Measurements from ENCODE around the gene SCG5. TPM values are rescaled to one million over a fixed set of nuclear protein-coding genes. Genes with fewer than 3 reads are reported as not detected.
A peak's percentile ranks its signal among the peaks of the same experiment; 100 is the strongest.

The SCG5 gene
- polyA plus RNA-seq, 1 experiment, result 44.4 TPM

DNA sequence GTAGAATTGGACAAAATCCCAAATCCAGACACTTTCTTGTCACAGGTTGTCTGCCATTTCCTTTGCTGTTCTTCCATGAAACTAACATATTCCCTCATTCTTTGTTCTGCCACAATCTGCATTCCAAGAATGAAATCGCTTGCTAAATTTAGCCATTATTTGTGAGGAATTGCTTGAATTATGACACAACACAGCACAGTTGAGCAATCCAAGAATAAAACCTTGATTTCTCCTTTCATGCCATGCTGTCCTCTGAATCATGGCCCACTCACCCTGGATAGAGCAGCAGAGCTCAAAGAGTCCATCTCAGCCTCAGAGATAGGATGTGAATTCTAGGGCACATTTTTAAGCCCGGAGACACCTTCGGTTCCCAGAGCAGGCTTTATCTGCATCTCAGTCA is 41.1 kb downstream of the SCG5 start:
- Histone ChIP-seq H3K4me3 (ENCODE audit: low read depth, low read length) (no peak overlapping the region), H3K27me3 (ENCODE audit: control insufficient read depth, insufficient read depth, low read length) (no peaks in the 10 kb centered on the region), H3K9me3 (ENCODE audit: control insufficient read depth, insufficient read depth, low read length) (no peaks in the 10 kb centered on the region), H3K27ac (ENCODE audit: low read depth, low read length) (peak overlapping the region; percentile 72)
- ChIA-PET CTCF (interaction anchor here (0.5 to 3.2 kb wide), 4 partner anchors 20 to 297 kb away, joined by 3 to 14 read pairs (median 4); no protein-coding TSS in a partner anchor), POLR2A (interaction anchor here (0.7 to 1.2 kb wide), 3 partner anchors 23 to 33 kb away, joined by 3 to 7 read pairs (median 5); no protein-coding TSS in a partner anchor)
- TF ChIP-seq, protein P1, sequence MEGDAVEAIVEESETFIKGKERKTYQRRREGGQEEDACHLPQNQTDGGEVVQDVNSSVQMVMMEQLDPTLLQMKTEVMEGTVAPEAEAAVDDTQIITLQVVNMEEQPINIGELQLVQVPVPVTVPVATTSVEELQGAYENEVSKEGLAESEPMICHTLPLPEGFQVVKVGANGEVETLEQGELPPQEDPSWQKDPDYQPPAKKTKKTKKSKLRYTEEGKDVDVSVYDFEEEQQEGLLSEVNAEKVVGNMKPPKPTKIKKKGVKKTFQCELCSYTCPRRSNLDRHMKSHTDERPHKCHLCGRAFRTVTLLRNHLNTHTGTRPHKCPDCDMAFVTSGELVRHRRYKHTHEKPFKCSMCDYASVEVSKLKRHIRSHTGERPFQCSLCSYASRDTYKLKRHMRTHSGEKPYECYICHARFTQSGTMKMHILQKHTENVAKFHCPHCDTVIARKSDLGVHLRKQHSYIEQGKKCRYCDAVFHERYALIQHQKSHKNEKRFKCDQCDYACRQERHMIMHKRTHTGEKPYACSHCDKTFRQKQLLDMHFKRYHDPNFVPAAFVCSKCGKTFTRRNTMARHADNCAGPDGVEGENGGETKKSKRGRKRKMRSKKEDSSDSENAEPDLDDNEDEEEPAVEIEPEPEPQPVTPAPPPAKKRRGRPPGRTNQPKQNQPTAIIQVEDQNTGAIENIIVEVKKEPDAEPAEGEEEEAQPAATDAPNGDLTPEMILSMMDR (IDR thresholded peaks at IDR 0.05; ENCODE audit: low read depth, low read length), result no peak
- DNase-seq (ENCODE audit: low read depth, low spot score), result peak; percentile 82

DNA sequence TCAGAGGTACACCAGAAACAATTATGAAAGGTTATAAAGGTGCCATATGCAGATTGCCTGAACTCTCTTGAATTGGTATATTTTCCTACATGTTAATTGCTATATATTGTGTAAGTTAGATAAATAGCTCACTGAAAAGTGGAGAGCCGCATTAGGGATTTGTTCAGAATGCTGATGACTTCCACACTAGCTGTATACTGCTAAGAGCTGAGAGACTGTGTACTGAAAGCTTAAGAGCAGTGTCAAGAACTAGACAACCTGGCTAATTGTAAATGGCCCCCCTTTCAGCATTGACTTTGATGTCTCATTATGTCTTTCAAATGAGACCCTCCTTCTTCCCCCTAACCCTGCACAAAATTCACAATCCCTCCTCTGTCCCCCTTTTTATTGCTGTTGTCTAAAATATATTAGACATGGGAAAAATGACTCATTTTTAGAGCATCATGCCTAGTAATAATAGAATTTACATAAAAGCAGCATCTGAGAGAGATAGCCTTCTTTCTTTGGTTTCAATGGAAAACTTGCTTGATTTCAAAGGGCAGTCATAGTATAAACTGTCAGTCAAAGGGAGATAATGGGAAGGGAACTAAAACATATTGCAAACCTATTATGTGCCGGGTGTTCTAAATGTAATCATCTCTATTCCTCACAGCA is 41.6 kb downstream of the SCG5 start:
- peak overlapping the region; percentile 72 for H3K27ac ChIP-seq (ENCODE audit: low read depth, low read length)
- ChIA-PET CTCF (interaction anchor here (0.5 to 3.2 kb wide), 4 partner anchors 21 to 296 kb away, joined by 3 to 14 read pairs (median 4); no protein-coding TSS in a partner anchor), POLR2A (interaction anchor here (0.7 to 1.2 kb wide), 3 partner anchors 23 to 33 kb away, joined by 3 to 7 read pairs (median 5); no protein-coding TSS in a partner anchor)
- no peak for DNase-seq (ENCODE audit: low read depth, low spot score)
- no peaks in the 10 kb centered on the region for H3K27me3 ChIP-seq (ENCODE audit: control insufficient read depth, insufficient read depth, low read length)
- H3K9me3 ChIP-seq (ENCODE audit: control insufficient read depth, insufficient read depth, low read length), result no peaks in the 10 kb centered on the region
- TF ChIP-seq, protein P1 (IDR thresholded peaks at IDR 0.05; ENCODE audit: low read depth, low read length), result no peak
- no peak overlapping the region for H3K4me3 ChIP-seq (ENCODE audit: low read depth, low read length)

DNA sequence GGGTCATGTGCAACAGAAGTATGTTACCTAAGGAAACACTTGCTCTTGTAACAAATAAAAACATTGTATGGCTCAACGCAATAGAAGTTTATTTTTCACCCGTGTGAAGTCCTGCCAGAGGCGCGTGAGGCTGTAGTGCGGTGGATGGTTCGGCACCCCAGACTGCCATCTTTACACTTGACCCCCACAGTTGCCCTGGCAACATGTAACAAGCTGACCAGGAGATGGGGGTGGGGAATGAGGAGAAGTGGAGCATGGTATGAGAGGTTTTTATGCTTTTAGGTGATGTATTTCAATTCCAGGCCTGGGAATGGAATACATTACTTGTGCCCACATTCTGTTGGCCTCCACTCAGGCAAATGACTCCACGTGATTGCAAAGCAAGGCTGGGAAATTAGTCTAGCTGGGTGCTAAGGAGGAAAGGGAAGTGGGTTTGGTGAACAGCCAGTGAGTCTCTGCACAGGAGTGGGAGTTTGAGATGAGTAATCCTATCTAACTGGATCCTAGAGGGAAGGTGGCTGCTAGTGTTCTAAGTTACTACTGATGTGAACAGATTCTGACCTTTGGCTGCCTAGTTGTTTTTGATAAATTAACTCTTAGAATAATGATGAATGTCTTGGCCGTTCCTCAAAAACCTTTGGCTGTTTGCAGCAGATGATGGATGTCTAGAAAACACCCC is 42.5 kb downstream of the SCG5 start:
- TF ChIP-seq, protein P1 (IDR thresholded peaks at IDR 0.05; ENCODE audit: low read depth, low read length), result no peak
- Histone ChIP-seq H3K4me3 (ENCODE audit: low read depth, low read length) (no peak overlapping the region), H3K9me3 (ENCODE audit: control insufficient read depth, insufficient read depth, low read length) (no peaks in the 10 kb centered on the region), H3K27ac (ENCODE audit: low read depth, low read length) (peak overlapping the region; percentile 65), H3K27me3 (ENCODE audit: control insufficient read depth, insufficient read depth, low read length) (no peaks in the 10 kb centered on the region)
- DNase-seq (ENCODE audit: low read depth, low spot score), result peak; percentile 61
- POLR2A ChIA-PET, result no interaction called here
- CTCF ChIA-PET, result interaction anchor here (1.2 to 3.2 kb wide), 3 partner anchors 22 to 160 kb away, joined by 3 to 14 read pairs (median 4); no protein-coding TSS in a partner anchor

DNA sequence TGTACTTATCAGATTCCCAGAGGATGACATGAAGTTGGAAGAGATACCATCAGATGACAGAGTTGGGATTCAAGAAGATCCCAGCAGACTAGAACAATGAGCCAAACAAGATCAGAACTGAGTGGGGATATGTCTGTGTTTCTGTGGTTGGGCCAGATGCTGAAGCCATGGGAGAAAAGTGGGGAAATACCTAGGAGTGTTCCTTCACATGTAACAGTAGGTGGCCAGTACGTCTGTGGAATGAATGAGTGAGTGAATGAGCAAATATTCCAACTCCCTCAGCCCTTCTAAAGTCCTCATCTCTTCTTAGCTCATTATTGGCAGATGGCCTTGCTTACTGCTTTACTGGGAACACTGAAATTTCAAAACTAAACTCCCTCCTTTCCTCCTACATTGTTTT is 44.1 kb downstream of the SCG5 start:
- H3K9me3 ChIP-seq (ENCODE audit: control insufficient read depth, insufficient read depth, low read length), result no peaks in the 10 kb centered on the region
- ChIA-PET POLR2A (no interaction called here), CTCF (interaction anchor here (1.0 kb wide), 1 partner anchor 23 kb away, joined by 4 read pairs; no protein-coding TSS in a partner anchor)
- H3K27ac ChIP-seq (ENCODE audit: low read depth, low read length), result no peak overlapping the region
- no peak for DNase-seq (ENCODE audit: low read depth, low spot score)
- TF ChIP-seq, protein P1 (IDR thresholded peaks at IDR 0.05; ENCODE audit: low read depth, low read length), result no peak
- H3K27me3 ChIP-seq (ENCODE audit: control insufficient read depth, insufficient read depth, low read length), result no peaks in the 10 kb centered on the region
- H3K4me3 ChIP-seq (ENCODE audit: low read depth, low read length), result no peak overlapping the region

Data from AG04450 (cell line).